ENCODE data around the gene MLEC.

MLEC gene

GRCh38 chr12:120719072-120719471 lies 32.1 kb downstream of the MLEC start:
- TF ChIP-seq, protein P1, sequence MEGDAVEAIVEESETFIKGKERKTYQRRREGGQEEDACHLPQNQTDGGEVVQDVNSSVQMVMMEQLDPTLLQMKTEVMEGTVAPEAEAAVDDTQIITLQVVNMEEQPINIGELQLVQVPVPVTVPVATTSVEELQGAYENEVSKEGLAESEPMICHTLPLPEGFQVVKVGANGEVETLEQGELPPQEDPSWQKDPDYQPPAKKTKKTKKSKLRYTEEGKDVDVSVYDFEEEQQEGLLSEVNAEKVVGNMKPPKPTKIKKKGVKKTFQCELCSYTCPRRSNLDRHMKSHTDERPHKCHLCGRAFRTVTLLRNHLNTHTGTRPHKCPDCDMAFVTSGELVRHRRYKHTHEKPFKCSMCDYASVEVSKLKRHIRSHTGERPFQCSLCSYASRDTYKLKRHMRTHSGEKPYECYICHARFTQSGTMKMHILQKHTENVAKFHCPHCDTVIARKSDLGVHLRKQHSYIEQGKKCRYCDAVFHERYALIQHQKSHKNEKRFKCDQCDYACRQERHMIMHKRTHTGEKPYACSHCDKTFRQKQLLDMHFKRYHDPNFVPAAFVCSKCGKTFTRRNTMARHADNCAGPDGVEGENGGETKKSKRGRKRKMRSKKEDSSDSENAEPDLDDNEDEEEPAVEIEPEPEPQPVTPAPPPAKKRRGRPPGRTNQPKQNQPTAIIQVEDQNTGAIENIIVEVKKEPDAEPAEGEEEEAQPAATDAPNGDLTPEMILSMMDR (IDR thresholded peaks at IDR 0.05; ENCODE audit: low read depth, low read length): no peak
- no peak for DNase-seq (ENCODE audit: low read depth in 2 of 2)
- no peak overlapping the region for H3K4me3 ChIP-seq (replicated peaks in 1 of 2; ENCODE audit: low read depth in 2 of 2, low read length in 2 of 2)

GRCh38 chr12:120719496-120720233 lies 32.7 kb downstream of the MLEC start:
- no peak overlapping the region for H3K4me3 ChIP-seq (replicated peaks in 1 of 2; ENCODE audit: low read depth in 2 of 2, low read length in 2 of 2)
- peak in 1 of 2 donors; percentile 18 for DNase-seq (ENCODE audit: low read depth in 2 of 2)
- TF ChIP-seq, protein P1 (IDR thresholded peaks at IDR 0.05; ENCODE audit: low read depth, low read length): no peak

DNA sequence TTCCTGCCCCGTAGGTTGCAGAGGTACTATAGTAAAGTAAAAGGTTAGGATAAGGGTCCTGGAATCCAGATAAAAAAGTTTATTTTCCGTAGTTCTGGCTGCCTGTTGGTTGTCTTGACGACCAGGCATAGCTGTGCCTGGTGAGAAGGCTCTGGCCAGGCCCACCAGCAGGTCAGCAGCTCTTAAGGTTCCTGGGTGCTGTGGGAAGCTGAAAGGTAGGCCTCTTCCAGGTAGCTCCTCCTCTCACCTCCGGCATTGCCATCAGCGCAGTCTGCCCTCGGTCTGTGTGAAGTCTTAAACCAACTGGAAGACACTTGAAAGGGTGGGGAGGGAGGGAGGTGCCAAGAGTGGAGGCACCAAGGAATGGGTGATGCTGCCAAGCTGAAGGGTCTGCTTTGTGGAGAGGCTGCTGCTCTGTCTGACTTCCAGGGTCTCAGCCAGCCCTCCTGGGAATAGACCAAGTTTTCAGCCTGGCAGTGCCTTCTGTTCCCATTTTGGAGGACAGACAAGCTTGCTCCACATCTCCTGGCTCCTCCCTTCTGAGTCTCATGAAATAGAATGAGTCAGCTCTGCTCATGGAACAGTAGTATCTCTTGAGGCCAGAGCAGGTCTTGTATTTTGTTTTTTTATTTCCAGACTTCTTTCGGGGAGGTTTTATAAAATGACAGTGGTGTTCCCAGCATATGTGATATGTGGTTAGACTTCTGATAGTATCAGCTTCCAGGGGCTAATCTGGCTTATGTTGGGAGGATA lies 33.5 kb downstream of the MLEC start:
- DNase-seq (ENCODE audit: low read depth in 2 of 2): peak; percentile 80 to 85
- H3K4me3 ChIP-seq (replicated peaks in 1 of 2; ENCODE audit: low read depth in 2 of 2, low read length in 2 of 2): no peak overlapping the region
- TF ChIP-seq, protein P1 (IDR thresholded peaks at IDR 0.05; ENCODE audit: low read depth, low read length): no peak

DNA sequence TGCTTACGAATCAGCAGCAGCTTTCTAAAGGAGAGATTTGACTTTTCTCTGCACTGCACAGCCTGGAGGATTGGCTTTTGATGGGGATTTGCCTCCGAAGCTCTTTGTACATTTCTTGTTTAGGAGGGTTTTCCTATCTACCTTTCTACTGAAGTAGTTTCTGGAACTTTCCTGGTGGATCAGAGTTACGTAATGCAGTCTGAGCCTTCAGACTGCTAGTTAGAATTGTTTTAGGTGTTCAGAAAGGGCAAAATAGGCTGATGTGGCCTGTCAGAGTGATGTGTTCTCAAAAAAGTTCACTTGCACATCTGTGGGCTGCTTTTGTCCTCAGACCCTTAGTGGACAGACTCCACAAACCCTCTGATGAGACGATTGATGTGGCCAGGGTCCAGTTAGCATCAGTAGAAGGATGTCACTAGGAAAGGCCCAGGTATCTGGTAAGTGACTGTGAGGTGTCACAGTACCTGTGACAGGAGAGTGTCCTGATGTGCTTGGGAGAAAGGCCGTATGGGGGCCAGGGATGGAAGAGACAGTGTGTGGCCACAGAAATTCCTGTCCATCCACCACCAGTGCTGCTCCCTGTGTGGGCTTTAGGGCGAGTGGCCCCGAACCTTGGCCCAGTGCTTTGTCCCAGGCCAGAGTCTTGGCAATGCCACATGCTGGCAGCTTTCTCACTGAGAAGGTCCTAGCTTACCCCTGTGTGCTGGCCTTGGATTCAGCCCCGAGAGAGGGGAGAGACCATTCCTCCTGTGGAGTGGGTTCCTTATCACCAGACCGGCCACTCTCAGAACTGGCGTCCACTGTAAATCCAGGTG lies 34.2 kb downstream of the MLEC start:
- H3K4me3 ChIP-seq (replicated peaks in 1 of 2; ENCODE audit: low read depth in 2 of 2, low read length in 2 of 2): no peak overlapping the region
- TF ChIP-seq, protein P1 (IDR thresholded peaks at IDR 0.05; ENCODE audit: low read depth, low read length): no peak
- no peak for DNase-seq (ENCODE audit: low read depth in 2 of 2)

- H3K4me3 ChIP-seq (replicated peaks in 1 of 2; ENCODE audit: low read depth in 2 of 2, low read length in 2 of 2): no peak overlapping the region
- DNase-seq (ENCODE audit: low read depth in 2 of 2): no peak
- TF ChIP-seq, protein P1 (IDR thresholded peaks at IDR 0.05; ENCODE audit: low read depth, low read length): no peak
Measured at GRCh38 chr12:120721866-120722265, 34.9 kb downstream of the MLEC start.

DNA sequence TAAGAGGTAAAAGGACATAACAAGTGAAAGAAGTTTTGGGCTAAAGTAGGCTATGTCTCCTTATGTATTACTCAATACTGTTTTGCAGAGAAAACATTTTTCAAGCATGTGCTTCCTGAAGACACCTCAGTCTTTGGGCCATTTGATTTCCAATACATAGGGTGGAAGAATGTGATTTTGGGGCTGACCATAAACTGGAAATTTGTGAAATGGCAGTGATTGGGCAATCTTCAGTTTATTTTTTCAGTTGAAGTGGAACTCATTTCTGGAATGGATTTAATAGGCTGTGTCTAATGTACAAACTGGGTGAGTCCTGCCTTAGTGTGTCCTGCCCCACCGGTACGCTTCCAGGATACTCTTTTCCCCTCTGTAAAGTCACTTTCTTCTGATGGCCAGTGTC lies 35.8 kb downstream of the MLEC start:
- TF ChIP-seq, protein P1 (IDR thresholded peaks at IDR 0.05; ENCODE audit: low read depth, low read length): no peak
- DNase-seq (ENCODE audit: low read depth in 2 of 2): no peak
- no peak overlapping the region for H3K4me3 ChIP-seq (replicated peaks in 1 of 2; ENCODE audit: low read depth in 2 of 2, low read length in 2 of 2)
